ENCODE data around the gene SPACA9. TPM values are rescaled to one million over a fixed set of nuclear protein-coding genes. Genes with fewer than 3 reads are reported as not detected.

SPACA9 gene
- total RNA-seq, 2 donors from 2014 or later: 2.3 TPM; not detected in 1

- whole genome bisulfite sequencing, 2 donors: 83% methylated on average over 12 of the region's 12 CpGs
- Histone ChIP-seq H3K4me1 (no peaks in the 10 kb centered on the region), H3K4me3 (no peak overlapping the region), H3K27ac (no peak overlapping the region), H3K27me3 (no peaks in the 10 kb centered on the region), H3K9me3 (no peaks in the 10 kb centered on the region), H3K36me3 (replicated peaks in 1 of 2; ENCODE audit: insufficient read depth in 1 of 2, low read depth in 2 of 2) (no peaks in the 10 kb centered on the region)
- intact Hi-C loops (cut with DNase I): no loop called here
- DNase-seq (no peak), ATAC-seq (no peak)
- TF ChIP-seq CTCF (IDR thresholded peaks at IDR 0.05) (no peak), POLR2A (IDR thresholded peaks at IDR 0.05) (no peak)
Measured at GRCh38 chr9:132846109-132846917, 32.4 kb upstream of the SPACA9 start.

- Histone ChIP-seq H3K27me3 (no peaks in the 10 kb centered on the region), H3K4me3 (no peak overlapping the region), H3K27ac (no peak overlapping the region), H3K9me3 (no peaks in the 10 kb centered on the region), H3K36me3 (replicated peaks in 1 of 2; ENCODE audit: insufficient read depth in 1 of 2, low read depth in 2 of 2) (no peaks in the 10 kb centered on the region), H3K4me1 (no peaks in the 10 kb centered on the region)
- DNase-seq: no peak
- intact Hi-C loops (cut with DNase I): no loop called here
- no peak for ATAC-seq
- no peak for TF ChIP-seq CTCF (IDR thresholded peaks at IDR 0.05)
- TF ChIP-seq POLR2A (IDR thresholded peaks at IDR 0.05): no peak
- 80 to 85% methylated on average over 13 to 15 of the region's 15 CpGs for WGBS, 2 donors
Measured at GRCh38 chr9:132846918-132847515, 31.7 kb upstream of the SPACA9 start.

- no peak overlapping the region for H3K27ac ChIP-seq
- no peaks in the 10 kb centered on the region for H3K4me1 ChIP-seq
- 56 to 67% methylated on average over 12 of the region's 12 CpGs for WGBS, 2 donors
- no peaks in the 10 kb centered on the region for H3K36me3 ChIP-seq (replicated peaks in 1 of 2; ENCODE audit: insufficient read depth in 1 of 2, low read depth in 2 of 2)
- no peak for TF ChIP-seq POLR2A (IDR thresholded peaks at IDR 0.05)
- no peak for TF ChIP-seq CTCF (IDR thresholded peaks at IDR 0.05)
- no peak overlapping the region for H3K4me3 ChIP-seq
- DNase-seq (peak in 1 of 4 donors; percentile 24), ATAC-seq (no peak)
- no peaks in the 10 kb centered on the region for H3K9me3 ChIP-seq
- intact Hi-C loops (cut with DNase I): no loop called here
- no peaks in the 10 kb centered on the region for H3K27me3 ChIP-seq
Measured at GRCh38 chr9:132849185-132849706, 29.5 kb upstream of the SPACA9 start.

- DNase-seq (no peak), ATAC-seq (no peak)
- no peaks in the 10 kb centered on the region for H3K4me1 ChIP-seq
- 82 to 93% methylated on average over 4 of the region's 4 CpGs for WGBS, 2 donors
- no peak overlapping the region for H3K4me3 ChIP-seq
- H3K9me3 ChIP-seq: no peaks in the 10 kb centered on the region
- intact Hi-C loops (cut with DNase I): no loop called here
- no peaks in the 10 kb centered on the region for H3K27me3 ChIP-seq
- TF ChIP-seq POLR2A (IDR thresholded peaks at IDR 0.05) (no peak), CTCF (IDR thresholded peaks at IDR 0.05) (no peak)
- no peaks in the 10 kb centered on the region for H3K36me3 ChIP-seq (replicated peaks in 1 of 2; ENCODE audit: insufficient read depth in 1 of 2, low read depth in 2 of 2)
- H3K27ac ChIP-seq: no peak overlapping the region
Measured at GRCh38 chr9:132853482-132853881, 25.2 kb upstream of the SPACA9 start.
